Keratinocyte (primary cell): ENCODE data around the gene KRTAP5-2.

Experiments used
- CTCF ChIP-seq, 3 experiments: IDR thresholded peaks in 1 of 3; conservative IDR thresholded peaks in 1 of 3; optimal IDR thresholded peaks in 1 of 3; 2 replicates in 2 of 3; 3 replicates in 1 of 3; pipeline versions ENCODE3 to v1.5.1; 2011; ENCODE audit warnings: low read length in 3 of 3, mild to moderate bottlenecking in 3 of 3, moderate library complexity in 2 of 3, control low read depth in 1 of 3, inconsistent platforms in 1 of 3; ENCODE audit not compliant: insufficient read depth in 2 of 3; ENCODE audit errors: extremely low read depth in 1 of 3
- EZH2 ChIP-seq: IDR thresholded peaks from one replicate; pipeline ENCODE4 v1.6.1; 2012; ENCODE audit warnings: inconsistent platforms, mild to moderate bottlenecking, low read length, moderate library complexity

GRCh38 chr11:1559111-1559951 lies 38.8 kb downstream of the KRTAP5-2 start:
- TF ChIP-seq EZH2 (no peak), CTCF (optimal IDR thresholded peaks at IDR 0.05 in 1 of 3, IDR thresholded peaks at IDR 0.05 in 1 of 3, conservative IDR thresholded peaks at IDR 0.05 in 1 of 3; ENCODE audit: extremely low read depth in 1 of 3, insufficient read depth in 2 of 3, low read length in 3 of 3) (no peak)
